ENCODE measurements around the gene ZNF431.

DNA sequence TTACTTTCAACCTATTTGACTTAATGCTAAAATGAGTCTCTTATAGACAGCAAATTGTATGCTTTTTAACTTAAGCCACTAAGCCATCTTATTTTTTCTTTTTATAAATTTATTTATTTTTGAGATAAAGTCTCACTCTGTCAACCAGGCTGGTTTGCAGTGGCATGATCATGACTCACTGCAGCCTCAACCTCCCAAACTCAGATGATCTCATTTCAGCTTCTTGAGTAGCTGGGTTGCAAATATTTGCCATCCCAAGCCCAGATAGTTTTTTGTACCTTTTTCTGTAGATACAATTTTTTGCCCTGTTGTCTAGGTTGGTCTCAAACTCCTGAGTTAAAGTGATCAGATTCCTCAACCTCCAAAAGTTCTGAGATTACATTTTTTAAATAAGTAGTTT lies 32.7 kb upstream of the ZNF431 start:
- TF ChIP-seq, protein P1, sequence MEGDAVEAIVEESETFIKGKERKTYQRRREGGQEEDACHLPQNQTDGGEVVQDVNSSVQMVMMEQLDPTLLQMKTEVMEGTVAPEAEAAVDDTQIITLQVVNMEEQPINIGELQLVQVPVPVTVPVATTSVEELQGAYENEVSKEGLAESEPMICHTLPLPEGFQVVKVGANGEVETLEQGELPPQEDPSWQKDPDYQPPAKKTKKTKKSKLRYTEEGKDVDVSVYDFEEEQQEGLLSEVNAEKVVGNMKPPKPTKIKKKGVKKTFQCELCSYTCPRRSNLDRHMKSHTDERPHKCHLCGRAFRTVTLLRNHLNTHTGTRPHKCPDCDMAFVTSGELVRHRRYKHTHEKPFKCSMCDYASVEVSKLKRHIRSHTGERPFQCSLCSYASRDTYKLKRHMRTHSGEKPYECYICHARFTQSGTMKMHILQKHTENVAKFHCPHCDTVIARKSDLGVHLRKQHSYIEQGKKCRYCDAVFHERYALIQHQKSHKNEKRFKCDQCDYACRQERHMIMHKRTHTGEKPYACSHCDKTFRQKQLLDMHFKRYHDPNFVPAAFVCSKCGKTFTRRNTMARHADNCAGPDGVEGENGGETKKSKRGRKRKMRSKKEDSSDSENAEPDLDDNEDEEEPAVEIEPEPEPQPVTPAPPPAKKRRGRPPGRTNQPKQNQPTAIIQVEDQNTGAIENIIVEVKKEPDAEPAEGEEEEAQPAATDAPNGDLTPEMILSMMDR (IDR thresholded peaks at IDR 0.05) = no peak
- TF ChIP-seq POLR2A (IDR thresholded peaks at IDR 0.05) = no peak
